ENCODE measurements around the gene PLPPR1. TPM values are rescaled to one million over a fixed set of nuclear protein-coding genes. Genes with fewer than 3 reads are reported as not detected.

The PLPPR1 gene
- total and polyA plus RNA-seq, 2 of the 13 experiments (the other 11 are each of a cell fraction or from before 2014, with no cell fraction given), result 16.0 to 84.7 TPM

DNA sequence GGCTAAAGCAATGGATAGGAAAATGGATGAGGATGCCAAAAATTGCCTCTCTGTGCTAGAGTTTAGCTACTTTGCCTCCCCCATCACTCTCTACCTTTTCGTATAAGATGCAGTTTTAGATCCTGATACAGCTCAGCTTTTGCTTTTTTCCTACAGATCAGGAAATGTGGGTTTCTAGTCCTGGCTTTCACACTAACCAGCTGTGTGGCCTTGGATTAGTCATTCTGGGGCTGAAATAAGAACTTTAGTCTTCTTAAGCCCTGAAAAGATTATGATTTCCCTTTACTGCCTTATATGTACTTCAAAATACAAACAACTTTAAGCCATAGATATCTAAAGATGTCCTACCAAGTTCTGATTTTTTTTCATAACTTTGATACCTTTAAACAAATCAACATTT is 239.9 kb downstream of the PLPPR1 start (continued):
- TF ChIP-seq, protein P1, sequence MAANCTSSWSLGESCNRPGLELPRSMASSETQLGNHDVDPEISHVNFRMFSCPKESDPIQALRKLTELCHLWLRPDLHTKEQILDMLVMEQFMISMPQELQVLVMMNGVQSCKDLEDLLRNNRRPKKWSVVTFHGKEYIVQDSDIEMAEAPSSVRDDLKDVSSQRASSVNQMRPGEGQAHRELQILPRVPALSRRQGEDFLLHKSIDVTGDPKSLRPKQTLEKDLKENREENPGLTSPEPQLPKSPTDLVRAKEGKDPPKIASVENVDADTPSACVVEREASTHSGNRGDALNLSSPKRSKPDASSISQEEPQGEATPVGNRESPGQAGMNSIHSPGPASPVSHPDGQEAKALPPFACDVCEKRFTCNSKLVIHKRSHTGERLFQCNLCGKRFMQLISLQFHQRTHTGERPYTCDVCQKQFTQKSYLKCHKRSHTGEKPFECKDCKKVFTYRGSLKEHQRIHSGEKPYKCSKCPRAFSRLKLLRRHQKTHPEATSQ (CRISPR knock-in tag; IDR thresholded peaks at IDR 0.05; ENCODE audit: borderline replicate concordance), result no peak
- TF ChIP-seq SCMH1 (CRISPR knock-in tag; IDR thresholded peaks at IDR 0.05; ENCODE audit: borderline replicate concordance) (no peak), ZZZ3 (CRISPR knock-in tag; IDR thresholded peaks at IDR 0.05; ENCODE audit: borderline replicate concordance) (no peak), PAX8 (CRISPR knock-in tag; IDR thresholded peaks at IDR 0.05; ENCODE audit: borderline replicate concordance) (no peak), ZNF350 (CRISPR knock-in tag; IDR thresholded peaks at IDR 0.05; ENCODE audit: borderline replicate concordance, low read depth) (no peak), RXRA (CRISPR knock-in tag; IDR thresholded peaks at IDR 0.05) (no peak), REL (CRISPR knock-in tag; conservative IDR thresholded peaks at IDR 0.05) (no peak), PHF20 (CRISPR knock-in tag; IDR thresholded peaks at IDR 0.05) (no peak)
- TF ChIP-seq, protein P2, sequence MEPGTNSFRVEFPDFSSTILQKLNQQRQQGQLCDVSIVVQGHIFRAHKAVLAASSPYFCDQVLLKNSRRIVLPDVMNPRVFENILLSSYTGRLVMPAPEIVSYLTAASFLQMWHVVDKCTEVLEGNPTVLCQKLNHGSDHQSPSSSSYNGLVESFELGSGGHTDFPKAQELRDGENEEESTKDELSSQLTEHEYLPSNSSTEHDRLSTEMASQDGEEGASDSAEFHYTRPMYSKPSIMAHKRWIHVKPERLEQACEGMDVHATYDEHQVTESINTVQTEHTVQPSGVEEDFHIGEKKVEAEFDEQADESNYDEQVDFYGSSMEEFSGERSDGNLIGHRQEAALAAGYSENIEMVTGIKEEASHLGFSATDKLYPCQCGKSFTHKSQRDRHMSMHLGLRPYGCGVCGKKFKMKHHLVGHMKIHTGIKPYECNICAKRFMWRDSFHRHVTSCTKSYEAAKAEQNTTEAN (CRISPR knock-in tag; conservative IDR thresholded peaks at IDR 0.05), result no peak
- TF ChIP-seq, protein P3, sequence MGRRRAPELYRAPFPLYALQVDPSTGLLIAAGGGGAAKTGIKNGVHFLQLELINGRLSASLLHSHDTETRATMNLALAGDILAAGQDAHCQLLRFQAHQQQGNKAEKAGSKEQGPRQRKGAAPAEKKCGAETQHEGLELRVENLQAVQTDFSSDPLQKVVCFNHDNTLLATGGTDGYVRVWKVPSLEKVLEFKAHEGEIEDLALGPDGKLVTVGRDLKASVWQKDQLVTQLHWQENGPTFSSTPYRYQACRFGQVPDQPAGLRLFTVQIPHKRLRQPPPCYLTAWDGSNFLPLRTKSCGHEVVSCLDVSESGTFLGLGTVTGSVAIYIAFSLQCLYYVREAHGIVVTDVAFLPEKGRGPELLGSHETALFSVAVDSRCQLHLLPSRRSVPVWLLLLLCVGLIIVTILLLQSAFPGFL (CRISPR knock-in tag; IDR thresholded peaks at IDR 0.05), result no peak
- TF ChIP-seq, protein P4, sequence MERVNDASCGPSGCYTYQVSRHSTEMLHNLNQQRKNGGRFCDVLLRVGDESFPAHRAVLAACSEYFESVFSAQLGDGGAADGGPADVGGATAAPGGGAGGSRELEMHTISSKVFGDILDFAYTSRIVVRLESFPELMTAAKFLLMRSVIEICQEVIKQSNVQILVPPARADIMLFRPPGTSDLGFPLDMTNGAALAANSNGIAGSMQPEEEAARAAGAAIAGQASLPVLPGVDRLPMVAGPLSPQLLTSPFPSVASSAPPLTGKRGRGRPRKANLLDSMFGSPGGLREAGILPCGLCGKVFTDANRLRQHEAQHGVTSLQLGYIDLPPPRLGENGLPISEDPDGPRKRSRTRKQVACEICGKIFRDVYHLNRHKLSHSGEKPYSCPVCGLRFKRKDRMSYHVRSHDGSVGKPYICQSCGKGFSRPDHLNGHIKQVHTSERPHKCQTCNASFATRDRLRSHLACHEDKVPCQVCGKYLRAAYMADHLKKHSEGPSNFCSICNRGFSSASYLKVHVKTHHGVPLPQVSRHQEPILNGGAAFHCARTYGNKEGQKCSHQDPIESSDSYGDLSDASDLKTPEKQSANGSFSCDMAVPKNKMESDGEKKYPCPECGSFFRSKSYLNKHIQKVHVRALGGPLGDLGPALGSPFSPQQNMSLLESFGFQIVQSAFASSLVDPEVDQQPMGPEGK (CRISPR knock-in tag; IDR thresholded peaks at IDR 0.05), result no peak
